Urothelium cell line (cell line): Measurements from ENCODE around the gene OVOL2.
"Not testable (repeated sequence)": the region's sequence is repeated elsewhere in the genome, so short reads cannot be mapped to it uniquely, and the experiment has no call there.

Experiments
- DNase-seq: peaks from one replicate; pipeline ENCODE4 v3.0.0; 2011; ENCODE audit warnings: low spot score, mixed read lengths
- FAIRE-seq: peaks from 2 replicates; lab custom pipeline; 2011; peaks lifted over from hg19 to GRCh38; lab: Jason Lieb, UNC

The OVOL2 gene

GRCh38 chr20:18057101-18057993 is at the start of gene OVOL2:
OVOL2 (minus strand) TSS chr20:18057916; CDS start chr20:18057634, 282 bp downstream.
- FAIRE-seq (no peak), DNase-seq (peak; percentile 50)

- no peak for FAIRE-seq
- DNase-seq, result no peak
These were observed 45.8 kb upstream of the OVOL2 start for GRCh38 chr20:18103497-18103896.

GRCh38 chr20:18101125-18101810 is 43.6 kb upstream of the OVOL2 start:
- peak; percentile 17 for FAIRE-seq
- DNase-seq, result no peak

DNA sequence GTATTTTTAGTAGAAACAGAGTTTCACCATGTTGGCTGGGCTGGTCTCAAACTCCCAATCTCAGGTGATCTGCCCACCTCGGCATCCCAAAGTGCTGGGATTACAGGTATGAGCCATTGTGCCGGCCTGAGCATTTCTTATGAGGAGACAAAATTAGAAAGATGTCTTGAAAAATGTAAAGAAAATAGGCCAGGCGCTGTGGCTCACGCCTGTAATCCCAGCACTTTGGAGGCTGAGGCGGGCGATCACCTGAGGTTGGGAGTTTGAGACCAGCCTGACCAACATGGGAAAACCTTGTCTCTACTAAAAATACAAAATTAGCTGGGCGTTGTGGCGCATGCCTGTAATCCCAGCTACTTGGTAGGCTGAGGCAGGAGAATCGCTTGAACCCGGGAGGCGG is 42.9 kb upstream of the OVOL2 start:
- not testable (repeated sequence) for FAIRE-seq, DNase-seq

DNA sequence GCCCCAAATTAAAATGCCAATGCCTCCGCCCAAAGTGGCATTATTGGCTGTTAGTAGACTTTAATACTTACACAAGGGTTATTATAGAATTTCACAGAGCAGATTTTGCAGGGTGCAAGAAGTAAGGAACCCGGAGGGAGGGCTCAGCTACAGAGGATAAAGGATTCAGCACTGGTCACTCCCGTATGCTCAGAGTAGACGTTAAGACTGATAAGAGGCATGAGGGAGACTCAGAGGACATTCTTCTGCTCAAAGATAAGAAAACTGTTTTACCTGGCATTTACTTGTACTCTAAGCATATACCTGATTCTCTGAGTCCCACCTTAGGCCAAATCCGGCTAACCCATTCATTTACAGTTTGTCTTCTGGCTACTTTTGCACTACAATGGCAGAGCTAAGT is 36.5 kb upstream of the OVOL2 start:
- no peak for DNase-seq
- FAIRE-seq, result no peak

GRCh38 chr20:18093388-18093787 is 35.7 kb upstream of the OVOL2 start:
- FAIRE-seq, result no peak
- DNase-seq, result no peak

- no peak for FAIRE-seq
- DNase-seq, result no peak
These were observed 35.2 kb upstream of the OVOL2 start for GRCh38 chr20:18092890-18093289.

DNA sequence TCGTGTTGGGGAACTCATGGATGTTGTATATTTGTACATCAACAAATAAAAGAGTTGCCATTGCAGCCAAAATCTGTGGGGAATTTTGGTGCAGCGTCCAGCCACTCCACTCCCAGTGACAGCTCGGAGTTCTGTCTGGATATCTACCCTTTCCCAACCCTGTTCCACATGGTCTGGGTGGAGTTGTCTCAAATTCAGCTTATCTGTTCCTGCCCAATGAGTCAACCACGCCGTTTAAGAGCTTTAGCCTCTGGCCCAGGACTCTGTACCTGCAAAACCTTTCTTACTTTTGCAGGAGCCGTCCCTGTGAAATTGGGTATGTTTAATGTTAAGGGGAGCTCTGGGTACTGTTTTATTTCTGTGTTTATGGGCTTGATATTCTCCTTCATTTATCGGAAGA is 33.9 kb upstream of the OVOL2 start:
- FAIRE-seq (no peak), DNase-seq (no peak)

DNA sequence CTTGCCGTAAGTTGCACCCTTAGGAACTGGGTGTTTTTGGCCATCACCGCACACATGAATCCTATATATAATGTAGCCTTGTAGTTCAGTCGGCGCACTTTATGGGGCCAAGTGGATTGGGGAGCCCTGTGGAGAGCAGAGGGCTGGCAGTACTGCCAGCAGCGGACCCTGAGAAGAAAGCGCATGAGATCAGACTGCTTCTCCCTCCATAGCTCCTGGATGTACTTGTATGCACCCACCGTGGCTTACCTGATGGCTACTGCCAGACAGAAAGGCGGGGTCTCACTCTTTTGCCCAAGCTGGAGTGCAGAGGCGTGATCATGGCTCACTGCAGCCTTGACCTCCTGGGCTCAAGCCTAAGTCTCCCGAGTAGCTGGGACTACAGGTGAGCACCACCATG is 32.8 kb upstream of the OVOL2 start:
- FAIRE-seq, result no peak
- no peak for DNase-seq

DNA sequence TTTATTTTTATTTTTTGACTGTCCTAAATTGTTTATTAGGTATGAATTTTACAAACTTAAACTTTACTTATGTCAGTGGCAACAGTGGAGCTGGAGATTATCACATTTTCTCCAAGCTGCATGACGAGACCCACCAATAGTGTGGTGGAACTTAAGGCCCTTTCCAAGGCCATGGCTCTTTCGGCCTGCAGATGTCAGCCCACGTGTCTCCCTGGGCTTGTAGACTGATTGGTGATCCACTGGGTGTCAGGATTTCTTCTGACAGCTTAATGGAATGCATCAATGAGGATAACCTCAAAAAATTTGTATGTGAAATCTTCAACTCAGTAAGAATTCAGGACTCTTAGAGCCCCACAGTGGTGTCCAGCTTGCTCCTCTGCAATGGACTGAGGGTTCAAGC is 32.3 kb upstream of the OVOL2 start:
- no peak for DNase-seq
- no peak for FAIRE-seq

- not testable (repeated sequence) for FAIRE-seq, DNase-seq
These were observed 31.1 kb upstream of the OVOL2 start for GRCh38 chr20:18088841-18089240.

GRCh38 chr20:18088298-18088697 is 30.6 kb upstream of the OVOL2 start:
- FAIRE-seq, DNase-seq: not testable (repeated sequence)

DNA sequence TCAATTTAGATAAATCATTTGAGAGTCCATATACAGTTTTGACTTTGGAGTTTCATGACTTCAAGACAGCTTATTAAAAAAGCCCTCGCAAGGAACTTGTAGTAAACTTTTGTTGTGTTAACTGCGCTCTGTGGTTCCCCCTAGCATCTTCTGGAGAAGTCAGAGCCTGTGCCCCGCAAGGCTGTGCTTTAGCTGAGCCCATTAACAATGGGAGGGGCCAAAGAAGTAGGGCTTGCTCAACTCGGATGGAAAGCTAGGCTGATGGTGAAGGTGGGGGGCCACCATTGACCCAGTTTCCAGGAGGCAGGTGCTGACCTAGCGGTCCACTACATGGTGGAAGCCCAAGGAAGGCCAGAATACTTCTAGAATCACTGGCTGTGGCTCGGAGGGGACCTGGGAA is 29.3 kb upstream of the OVOL2 start:
- DNase-seq (no peak), FAIRE-seq (no peak)

- not testable (repeated sequence) for DNase-seq, FAIRE-seq
These were observed 23.1 kb upstream of the OVOL2 start for GRCh38 chr20:18080836-18081235.

GRCh38 chr20:18079756-18080353 is 22.1 kb upstream of the OVOL2 start:
- FAIRE-seq (no peak), DNase-seq (no peak)

GRCh38 chr20:18077157-18077556 is 19.4 kb upstream of the OVOL2 start:
- DNase-seq (no peak), FAIRE-seq (no peak)

- no peak for DNase-seq
- no peak for FAIRE-seq
These were observed 14.8 kb upstream of the OVOL2 start for GRCh38 chr20:18072532-18072931.

GRCh38 chr20:18066421-18067333 is 9.0 kb upstream of the OVOL2 start:
- DNase-seq, result no peak
- FAIRE-seq, result no peak

- FAIRE-seq, result no peak
- DNase-seq, result no peak
These were observed 6.0 kb upstream of the OVOL2 start for GRCh38 chr20:18063676-18064075.

- FAIRE-seq (no peak), DNase-seq (no peak)
These were observed 1.9 kb upstream of the OVOL2 start for GRCh38 chr20:18059603-18060002.
